Neuronal stem cell (in vitro differentiated cells): ENCODE measurements around the gene DVL1.
A peak's percentile ranks its signal among the peaks of the same experiment; 100 is the strongest.

Experiments used
- DNase-seq: peaks from one replicate; pipeline ENCODE4 v3.0.0-alpha.2; 2013; ENCODE audit warnings: low spot score
- H2AFZ ChIP-seq: one replicate; pipeline ENCODE4 v1.6.1; 2013; ENCODE audit warnings: mild to moderate bottlenecking, low read length, inconsistent platforms
- H2AK5ac ChIP-seq: 2 replicates; pipeline ENCODE4 v1.6.1; 2013; ENCODE audit warnings: low read depth, mild to moderate bottlenecking, inconsistent platforms, low read length, moderate library complexity, mixed read lengths
- H2BK120ac ChIP-seq: 2 replicates; pipeline ENCODE4 v1.6.1; 2013; ENCODE audit warnings: low read depth, mild to moderate bottlenecking, inconsistent platforms, low read length, moderate library complexity, mixed read lengths
- H2BK12ac ChIP-seq: one replicate; pipeline ENCODE4 v1.6.1; 2013; ENCODE audit warnings: low read length, inconsistent platforms
- H2BK15ac ChIP-seq: 2 replicates; pipeline ENCODE4 v1.6.1; 2013; ENCODE audit warnings: mild to moderate bottlenecking, low read length, inconsistent platforms, mixed read lengths
- H2BK5ac ChIP-seq: one replicate; pipeline ENCODE4 v1.6.1; 2013; ENCODE audit warnings: inconsistent platforms, mild to moderate bottlenecking, low read length, moderate library complexity
- H3K14ac ChIP-seq: one replicate; pipeline ENCODE4 v1.6.1; 2013; ENCODE audit warnings: low read length, inconsistent platforms
- H3K18ac ChIP-seq: 2 replicates; pipeline ENCODE4 v1.6.1; 2013; ENCODE audit warnings: low read length, inconsistent platforms
- H3K23ac ChIP-seq: 2 replicates; pipeline ENCODE4 v1.6.1; 2013; ENCODE audit warnings: low read depth, mild to moderate bottlenecking, mixed read lengths, low read length, inconsistent platforms; ENCODE audit not compliant: poor library complexity
- H3K27ac ChIP-seq: replicated peaks from 3 replicates; pipeline ENCODE4 v1.5.1; 2013; ENCODE audit warnings: low read length, inconsistent platforms
- H3K27me3 ChIP-seq, 3 experiments: 2 replicates each; pipeline ENCODE4 v1.6.1; 2013; ENCODE audit warnings: low read length in 3 of 3, mild to moderate bottlenecking in 2 of 3, inconsistent platforms in 1 of 3, low read depth in 1 of 3, mixed read lengths in 1 of 3, moderate library complexity in 1 of 3; ENCODE audit not compliant: control insufficient read depth in 3 of 3, insufficient read depth in 3 of 3
- H3K36me3 ChIP-seq, 2 donors: replicated peaks in 1 of 2; 2 replicates each; pipeline ENCODE4 v1.6.1; 2013; ENCODE audit warnings: low read length in 2 of 2; ENCODE audit not compliant: control insufficient read depth in 2 of 2, insufficient read depth in 2 of 2
- H3K4ac ChIP-seq: 2 replicates; pipeline ENCODE4 v1.6.1; 2013; ENCODE audit warnings: inconsistent platforms, mild to moderate bottlenecking, low read length, moderate library complexity
- H3K4me1 ChIP-seq, 2 donors: 1 replicate in 1 of 2; 2 replicates in 1 of 2; pipeline ENCODE4 v1.6.1; 2013; ENCODE audit warnings: low read length in 2 of 2, low read depth in 1 of 2; ENCODE audit not compliant: control insufficient read depth in 2 of 2, insufficient read depth in 1 of 2
- H3K4me2 ChIP-seq: one replicate; pipeline ENCODE4 v1.6.1; 2013; ENCODE audit warnings: mild to moderate bottlenecking, low read length, inconsistent platforms; ENCODE audit not compliant: insufficient read depth, poor library complexity, severe bottlenecking
- H3K4me3 ChIP-seq, 2 donors: 2 replicates each; pipeline ENCODE4 v1.5.1; 2013; ENCODE audit warnings: low read length in 2 of 2, mild to moderate bottlenecking in 2 of 2, inconsistent platforms in 1 of 2, moderate library complexity in 1 of 2
- H3K79me1 ChIP-seq: one replicate; pipeline ENCODE4 v1.6.1; 2013; ENCODE audit warnings: low read depth, mild to moderate bottlenecking, inconsistent platforms, low read length, moderate library complexity
- H3K9ac ChIP-seq: one replicate; pipeline ENCODE4 v1.6.1; 2013; ENCODE audit warnings: mild to moderate bottlenecking, low read depth, low read length, inconsistent platforms; ENCODE audit not compliant: poor library complexity
- H3K9me3 ChIP-seq, 2 donors: replicated peaks in 1 of 2; 2 replicates each; pipeline versions ENCODE3 to v1.6.1; 2013; ENCODE audit warnings: low read length in 2 of 2, mild to moderate bottlenecking in 2 of 2, inconsistent platforms in 1 of 2, low read depth in 1 of 2, mixed read lengths in 1 of 2, moderate library complexity in 1 of 2; ENCODE audit not compliant: control insufficient read depth in 2 of 2, insufficient read depth in 1 of 2
- H4K8ac ChIP-seq: one replicate; pipeline ENCODE4 v1.6.1; 2013; ENCODE audit warnings: low read depth, mild to moderate bottlenecking, inconsistent platforms, low read length, moderate library complexity
- H4K91ac ChIP-seq: one replicate; pipeline ENCODE4 v1.6.1; 2013; ENCODE audit warnings: low read length, low read depth, mild to moderate bottlenecking, inconsistent platforms; ENCODE audit not compliant: poor library complexity
- WGBS, 2 donors: extraction: QIAGEN DNeasy Blood & Tissue Kit; methylation state at CpG; one replicate each; pipeline ENCODE4 v1.1.7; 2013; ENCODE audit warnings: missing lambda C conversion rate in 2 of 2, mixed read lengths in 1 of 2; ENCODE audit not compliant: insufficient read length in 2 of 2, insufficient replicate concordance in 1 of 2; ENCODE audit errors: extremely low coverage in 2 of 2; 5-methylcytosine and 5-hydroxymethylcytosine counted together

Gene DVL1

GRCh38 chr1:1306070-1306660 is 43.1 kb downstream of the DVL1 start:
- H3K36me3 ChIP-seq, result peaks cover 11 to 19% of the 10 kb centered on the region in 2 donors
- peak overlapping the region; percentile 58 for H3K14ac ChIP-seq
- no peaks in the 10 kb centered on the region for H3K9me3 ChIP-seq
- H3K27me3 ChIP-seq, result peaks cover 0 to 2% (median 0%) of the 10 kb centered on the region in 3 experiments
- H3K4me2 ChIP-seq, result peak overlapping the region; percentile 91
- H3K79me1 ChIP-seq, result peaks cover 20% of the 10 kb centered on the region
- no peak overlapping the region for H2AFZ ChIP-seq
- H3K9ac ChIP-seq, result peak overlapping the region; percentile 94
- no peak overlapping the region for H4K8ac ChIP-seq
- H2BK12ac ChIP-seq, result no peak overlapping the region
- peak overlapping the region; percentile 65 for H3K18ac ChIP-seq
- peak overlapping the region; percentile 11 for H2BK5ac ChIP-seq
- DNase-seq, result no peak
- H3K4me1 ChIP-seq, result peaks cover 36 to 38% of the 10 kb centered on the region in 2 donors
- peak overlapping the region; percentile 66 for H3K23ac ChIP-seq
- no peak overlapping the region for H3K4ac ChIP-seq
- no peak overlapping the region for H3K27ac ChIP-seq
- H2BK120ac ChIP-seq, result no peak overlapping the region
- peak overlapping the region in 1 of 2 donors; percentile 75 for H3K4me3 ChIP-seq
- H2AK5ac ChIP-seq, result peak overlapping the region; percentile 100
- WGBS, 2 donors, result no CpG with 5 or more reads among the region's 11 CpGs
- H4K91ac ChIP-seq, result no peak overlapping the region
- H2BK15ac ChIP-seq, result peak overlapping the region; percentile 94

GRCh38 chr1:1305300-1306069 is 43.7 kb downstream of the DVL1 start:
- H2AK5ac ChIP-seq, result peak overlapping the region; percentile 100
- no peak overlapping the region for H4K91ac ChIP-seq
- DNase-seq, result no peak
- H3K9me3 ChIP-seq, result no peaks in the 10 kb centered on the region
- H2AFZ ChIP-seq, result peak overlapping the region; percentile 79
- peaks cover 0 to 2% (median 0%) of the 10 kb centered on the region in 3 experiments for H3K27me3 ChIP-seq
- H3K79me1 ChIP-seq, result peaks cover 20% of the 10 kb centered on the region
- peak overlapping the region; percentile 94 for H2BK15ac ChIP-seq
- no CpG with 5 or more reads among the region's 25 CpGs for WGBS, 2 donors
- peak overlapping the region; percentile 46 for H3K27ac ChIP-seq
- H3K4me2 ChIP-seq, result peak overlapping the region; percentile 55
- H2BK12ac ChIP-seq, result peak overlapping the region; percentile 90
- peak overlapping the region; percentile 87 for H2BK120ac ChIP-seq
- H3K18ac ChIP-seq, result peak overlapping the region; percentile 93
- H3K23ac ChIP-seq, result peak overlapping the region; percentile 93
- peak overlapping the region in 1 of 2 donors; percentile 75 for H3K4me3 ChIP-seq
- H3K4ac ChIP-seq, result no peak overlapping the region
- peak overlapping the region; percentile 86 for H3K9ac ChIP-seq
- H3K14ac ChIP-seq, result peak overlapping the region; percentile 94
- peaks cover 9 to 13% of the 10 kb centered on the region in 2 donors for H3K36me3 ChIP-seq
- peaks cover 36 to 38% of the 10 kb centered on the region in 2 donors for H3K4me1 ChIP-seq
- peak overlapping the region; percentile 43 for H4K8ac ChIP-seq
- peak overlapping the region; percentile 87 for H2BK5ac ChIP-seq

GRCh38 chr1:1304331-1305299 is 44.6 kb downstream of the DVL1 start:
- peak overlapping the region; percentile 79 for H2AFZ ChIP-seq
- H4K91ac ChIP-seq, result peak overlapping the region; percentile 79
- H3K27ac ChIP-seq, result peak overlapping the region; percentile 46
- H3K79me1 ChIP-seq, result peaks cover 20% of the 10 kb centered on the region
- peak overlapping the region; percentile 94 for H3K14ac ChIP-seq
- no peak overlapping the region for H3K4ac ChIP-seq
- peak overlapping the region; percentile 86 for H3K9ac ChIP-seq
- H2BK12ac ChIP-seq, result peak overlapping the region; percentile 90
- H3K4me2 ChIP-seq, result peak overlapping the region; percentile 55
- H3K27me3 ChIP-seq, result peaks cover 0 to 2% (median 0%) of the 10 kb centered on the region in 3 experiments
- WGBS, 2 donors, result no CpG with 5 or more reads among the region's 29 CpGs
- H2BK15ac ChIP-seq, result peak overlapping the region; percentile 38
- H2BK120ac ChIP-seq, result peak overlapping the region; percentile 87
- no peak overlapping the region for H4K8ac ChIP-seq
- H3K9me3 ChIP-seq, result no peaks in the 10 kb centered on the region
- peak overlapping the region; percentile 93 for H3K23ac ChIP-seq
- peak overlapping the region; percentile 19 to 35 for H3K4me3 ChIP-seq
- DNase-seq, result no peak
- H3K36me3 ChIP-seq, result peaks cover 1 to 5% of the 10 kb centered on the region in 2 donors
- H3K18ac ChIP-seq, result peak overlapping the region; percentile 93
- peaks cover 34 to 37% of the 10 kb centered on the region in 2 donors for H3K4me1 ChIP-seq
- H2AK5ac ChIP-seq, result peak overlapping the region; percentile 100
- peak overlapping the region; percentile 87 for H2BK5ac ChIP-seq
